NOMO-1 treated with dmso at 0.1 percent for 144 hours (cell line): ENCODE measurements around the gene HECW1.
A peak's percentile ranks its signal among the peaks of the same experiment; 100 is the strongest.
"Not testable (repeated sequence)": the region's sequence is repeated elsewhere in the genome, so short reads cannot be mapped to it uniquely, and the experiment has no call there.

ENCODE experiments used
- DNase-seq: peaks from one replicate; lab custom pipeline; 2025; ENCODE audit not compliant: unreplicated experiment; lab: John Stamatoyannopoulos, UW

The HECW1 gene

DNA sequence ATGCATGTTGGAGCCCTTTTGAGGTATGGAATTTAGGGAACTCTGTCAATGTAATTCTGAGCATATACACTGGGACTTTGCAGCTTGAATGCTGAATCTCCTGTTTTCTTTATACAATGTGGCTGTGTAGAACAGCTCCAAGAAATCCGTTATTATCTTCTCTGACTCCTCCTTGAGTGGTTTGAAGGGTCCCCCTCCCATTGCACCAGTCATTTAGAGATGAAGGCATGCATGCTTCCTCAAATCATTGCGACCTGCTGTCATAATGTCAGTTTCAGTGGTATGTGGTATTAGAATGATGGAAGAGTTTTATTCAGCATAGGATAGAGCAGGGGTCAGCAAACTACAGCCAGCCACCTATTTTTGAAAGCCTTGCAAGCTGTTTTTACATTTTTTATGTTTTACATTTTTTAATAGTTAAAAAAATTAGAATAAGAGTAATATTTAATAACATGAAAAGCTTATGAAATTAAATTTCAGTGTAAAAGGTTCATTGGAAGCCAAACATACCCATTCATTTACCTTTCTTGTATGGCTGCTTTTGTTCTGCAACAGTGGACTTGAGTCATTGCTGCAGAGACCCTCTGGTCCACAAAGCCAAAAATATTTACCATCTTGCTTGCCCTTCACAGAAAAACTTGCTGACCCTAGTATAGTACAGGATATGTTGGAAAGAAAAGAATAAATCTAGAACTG is 478.6 kb downstream of the HECW1 start:
- peak; percentile 38 for DNase-seq

DNA sequence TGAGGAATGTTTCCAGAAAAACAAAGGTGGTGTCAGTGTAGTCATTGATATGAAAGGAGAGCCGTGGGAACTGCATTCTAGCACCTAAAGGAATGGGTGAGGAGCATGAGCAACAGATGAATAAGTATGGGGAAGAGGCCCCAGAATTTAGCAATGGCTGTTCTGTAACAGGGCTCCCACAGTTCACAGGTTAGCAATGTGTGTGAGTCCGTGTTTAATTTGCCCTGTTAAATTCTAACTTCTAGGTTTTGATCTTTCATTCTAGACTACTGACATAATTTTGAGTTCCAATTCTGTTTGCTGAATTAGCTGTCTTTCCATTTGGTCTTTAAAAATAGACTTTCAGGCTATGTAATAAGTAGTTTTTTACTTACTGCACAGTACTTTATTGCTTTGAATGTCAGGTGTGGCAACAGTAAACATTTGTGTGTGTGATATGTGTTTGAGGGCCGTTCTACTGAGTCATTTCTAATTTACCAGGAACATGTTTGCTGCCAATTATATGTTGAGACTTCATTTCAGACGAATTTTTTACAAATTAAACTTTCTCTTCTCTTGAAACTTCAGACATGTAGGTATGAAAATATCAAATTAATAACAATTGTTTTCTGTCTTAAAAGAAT is 479.2 kb downstream of the HECW1 start:
- no peak for DNase-seq

DNA sequence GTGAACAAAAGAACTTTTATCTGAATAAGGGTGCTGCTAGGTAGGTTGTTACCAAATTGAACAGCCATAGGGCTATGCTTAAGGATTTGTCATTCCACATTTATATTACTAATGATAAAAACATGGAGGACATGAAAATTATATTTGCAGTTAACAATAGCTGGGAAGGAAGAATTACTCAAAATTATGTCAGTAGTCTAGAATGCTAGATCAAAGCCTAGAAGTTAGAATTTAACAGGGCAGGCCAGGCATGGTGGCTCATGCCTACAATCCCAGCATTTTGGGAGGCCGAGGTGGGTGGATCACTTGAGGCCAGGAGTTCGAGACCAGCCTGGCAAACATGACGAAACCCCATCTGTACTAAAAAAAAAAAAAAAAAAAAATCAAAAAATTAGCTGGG is 479.9 kb downstream of the HECW1 start:
- DNase-seq = no peak

DNA sequence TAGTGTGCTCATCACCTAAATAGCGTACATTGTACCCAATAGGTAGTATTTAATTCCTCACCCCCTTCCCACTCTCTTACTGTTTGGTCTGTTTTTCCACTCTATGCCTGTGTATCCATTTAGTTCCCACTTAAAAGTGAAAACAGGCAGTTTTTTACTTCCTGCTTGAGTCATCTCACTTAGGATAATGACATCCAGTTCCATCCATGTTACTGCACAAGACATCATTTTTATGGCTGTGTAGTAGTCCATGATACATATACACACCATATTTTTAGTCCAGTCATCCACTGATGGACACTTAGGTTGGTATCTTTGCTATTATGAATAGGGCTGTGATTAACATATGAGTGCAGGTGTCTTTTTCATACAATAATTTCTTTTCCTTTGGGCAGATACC is 480.6 kb downstream of the HECW1 start:
- DNase-seq = no peak

DNA sequence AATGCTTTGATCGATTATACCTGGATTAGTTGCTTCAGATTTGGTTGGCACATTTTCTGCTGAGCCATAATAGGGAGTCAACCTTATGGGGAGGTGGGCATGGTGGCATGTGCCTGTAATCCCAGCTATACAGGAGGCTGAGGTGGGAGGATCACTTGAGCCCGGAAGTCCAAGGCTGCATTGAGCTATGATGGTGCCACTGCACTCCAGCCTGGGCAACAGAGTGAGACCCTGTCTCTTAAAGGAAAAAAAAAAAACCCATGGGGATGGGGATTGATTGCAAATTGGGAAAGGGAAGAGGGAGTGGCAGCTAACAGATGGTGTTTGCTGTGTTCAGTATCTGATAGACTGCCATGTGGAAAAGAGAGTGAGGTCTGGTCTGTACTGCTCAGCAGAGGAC is 481.6 kb downstream of the HECW1 start:
- DNase-seq = no peak

DNA sequence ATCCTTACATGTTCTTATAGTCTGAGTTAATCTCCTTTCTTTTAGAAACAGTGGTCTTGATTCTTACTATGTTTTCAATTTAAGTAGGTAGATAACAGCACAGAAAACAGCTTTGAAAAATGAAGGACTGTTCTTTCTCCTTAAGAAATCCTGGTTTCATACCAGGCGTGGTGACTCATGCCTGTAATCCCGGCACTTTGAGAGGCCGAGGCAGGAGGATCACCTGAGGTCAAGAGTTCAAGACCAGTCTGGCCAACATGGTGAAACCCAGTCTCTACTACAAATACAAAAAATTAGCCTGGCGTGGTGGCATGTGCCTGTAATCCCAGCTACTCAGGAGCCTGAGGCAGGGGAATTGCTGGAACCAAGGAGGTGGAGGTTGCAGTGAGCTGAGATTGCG is 484.0 kb downstream of the HECW1 start:
- not testable (repeated sequence) for DNase-seq

DNA sequence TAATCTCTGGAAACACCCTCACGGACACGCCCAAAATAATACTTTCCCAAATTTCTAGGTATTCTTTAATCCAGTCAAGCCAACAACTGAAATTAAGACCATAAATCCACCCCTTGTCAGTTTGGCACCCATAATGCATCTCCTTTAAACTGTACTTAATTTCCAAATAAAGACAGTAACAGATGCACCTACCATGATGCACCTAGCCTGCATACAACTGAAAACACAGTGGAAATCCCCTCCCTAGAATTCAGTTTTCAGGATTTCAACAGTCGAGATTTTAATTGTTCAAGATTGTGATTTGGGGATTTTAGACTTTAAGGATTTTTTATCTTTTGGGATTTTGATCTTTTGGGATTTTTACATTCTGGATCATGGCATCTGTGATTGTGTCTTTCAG is 487.6 kb downstream of the HECW1 start:
- no peak for DNase-seq

DNA sequence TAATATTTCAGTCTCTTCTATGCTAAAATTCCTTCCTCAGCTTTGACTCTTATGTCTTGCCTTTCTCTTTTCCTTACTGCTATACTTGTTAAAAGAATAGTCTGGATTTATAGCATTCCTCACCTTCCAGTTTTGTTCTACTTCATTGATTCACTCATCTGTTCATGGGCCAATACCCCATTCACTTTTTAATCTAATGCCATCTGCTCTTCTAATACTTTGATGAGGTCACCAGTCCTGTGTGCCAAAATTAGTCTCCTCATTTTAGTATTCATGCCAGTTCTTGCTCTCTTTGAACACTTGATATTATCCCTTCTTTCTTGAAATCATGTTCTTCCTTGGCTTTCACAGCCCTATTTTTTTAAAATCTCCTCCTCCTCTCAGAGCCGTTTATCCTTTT is 489.8 kb downstream of the HECW1 start:
- DNase-seq = no peak

DNA sequence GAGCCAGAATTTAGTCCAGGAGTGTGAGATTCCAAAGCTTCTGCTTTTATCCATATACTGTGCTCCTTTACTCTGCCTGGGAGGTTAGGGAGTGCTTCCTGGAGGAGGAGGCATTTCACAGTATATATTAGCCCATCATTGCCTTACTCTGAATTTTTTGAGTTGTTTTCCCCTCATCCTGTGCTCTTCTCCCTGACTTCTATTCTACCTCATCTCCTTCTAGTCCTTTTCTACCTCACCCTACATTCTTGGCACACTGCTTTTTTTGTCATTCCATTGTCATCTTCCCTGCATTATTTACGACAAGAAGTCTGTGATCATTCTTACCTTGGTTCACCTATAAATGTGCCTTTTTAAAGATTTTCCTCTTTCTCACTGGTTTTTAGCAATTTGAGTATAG is 491.8 kb downstream of the HECW1 start:
- no peak for DNase-seq

DNA sequence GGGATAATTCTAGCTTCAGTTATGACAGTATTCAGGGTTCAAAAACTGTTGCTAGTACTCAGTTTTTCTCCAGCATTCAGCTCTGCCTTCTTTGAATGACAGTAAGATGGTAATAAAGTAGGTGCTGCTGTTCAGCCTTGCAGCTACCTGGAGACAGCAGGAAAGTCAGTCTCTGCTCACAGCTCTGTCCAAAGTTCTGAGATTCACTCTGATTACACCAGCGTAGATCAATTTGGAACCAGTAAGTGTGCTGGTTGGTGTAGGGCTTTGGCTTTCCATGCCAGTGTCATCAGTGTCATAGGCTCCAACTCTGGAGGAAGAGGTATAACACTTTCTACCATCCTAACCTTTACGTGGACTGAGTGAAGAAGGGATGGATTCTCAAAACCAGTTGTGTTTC is 496.6 kb downstream of the HECW1 start:
- no peak for DNase-seq

DNA sequence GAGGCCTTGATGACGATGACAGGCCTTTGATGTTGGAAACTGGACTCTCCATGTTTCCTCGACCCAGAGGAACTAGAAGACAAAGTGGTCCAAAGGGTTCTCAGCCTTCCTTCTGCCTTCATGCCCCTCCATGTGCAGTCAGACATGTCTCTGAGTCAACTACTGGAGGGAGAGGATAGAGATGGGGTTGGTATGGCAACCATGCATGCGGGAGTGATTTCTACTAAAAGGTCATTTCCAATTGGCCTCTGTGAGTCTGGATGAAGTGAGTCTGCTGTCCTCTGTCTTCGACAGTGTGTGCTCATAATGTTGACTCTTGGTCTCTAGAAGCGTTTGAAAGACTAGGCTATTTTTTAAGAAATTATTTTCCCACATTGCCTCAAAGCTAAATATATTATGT is 499.7 kb downstream of the HECW1 start:
- no peak for DNase-seq

DNA sequence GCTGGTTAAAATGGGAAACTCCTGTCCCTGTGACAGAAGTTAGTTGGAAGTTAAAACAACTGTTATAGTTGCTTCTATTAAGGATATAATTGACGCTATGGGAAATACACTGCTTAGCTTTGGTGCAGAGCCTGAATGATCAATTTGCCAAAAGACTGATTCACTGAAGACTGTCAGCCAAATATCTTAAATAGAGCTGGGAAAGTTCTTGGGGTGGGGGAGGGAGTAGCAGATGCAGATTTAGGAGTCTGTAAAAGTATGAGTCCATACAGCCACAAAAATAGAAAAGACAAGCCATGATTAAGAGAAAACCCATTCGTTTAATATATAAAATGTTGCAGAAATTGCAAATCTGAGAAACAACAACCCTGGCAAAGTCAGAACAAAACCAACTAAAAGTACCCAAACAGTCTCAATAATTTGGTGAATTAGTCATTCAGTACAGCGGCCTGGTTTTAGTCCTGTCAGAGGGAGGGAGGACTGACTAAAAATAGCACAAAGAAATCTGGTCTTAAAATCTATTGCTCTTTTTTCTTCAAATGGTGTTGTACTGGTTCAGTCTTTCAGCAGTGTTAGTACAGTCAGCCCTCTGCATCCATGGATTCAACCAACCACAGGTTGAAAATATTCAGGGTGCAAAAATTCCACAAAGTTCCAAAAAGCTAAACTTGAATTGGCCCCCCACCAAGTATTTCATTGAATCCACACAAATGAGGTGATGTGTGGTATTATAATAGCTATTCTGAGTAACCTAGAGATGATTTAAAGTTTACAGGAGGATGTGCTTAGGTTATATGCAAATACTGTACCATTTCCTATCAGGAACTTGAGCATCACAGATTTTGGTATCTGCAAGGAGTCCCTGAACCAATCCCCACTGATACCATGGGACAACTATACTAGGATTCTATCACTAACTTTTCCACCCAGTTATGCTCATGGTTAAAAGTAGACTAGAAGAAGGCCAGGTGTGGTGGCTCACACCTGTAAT is 500.4 kb downstream of the HECW1 start:
- DNase-seq = no peak
